Activated CD8-positive, alpha-beta memory T cell treated with anti-CD3 and anti-CD28 coated beads for 48 hours (primary cell): Measurements from ENCODE around the gene PTBP2.

Experiments used
- DNase-seq, 3 experiments: peaks; one replicate each; pipeline ENCODE4 v3.0.0-alpha.2; 2020; ENCODE audit warnings: low read depth in 2 of 3, low spot score in 2 of 3

The PTBP2 gene

GRCh38 chr1:96721416-96722160 is at the start of gene PTBP2:
PTBP2 (plus strand) TSS chr1:96721784; CDS start chr1:96721865, 81 bp downstream.
- peak; percentile 51 to 59 (median 55) for DNase-seq

- no peak for DNase-seq
Measured at GRCh38 chr1:96674915-96675314, 46.7 kb upstream of the PTBP2 start.

GRCh38 chr1:96682056-96682455 is 39.5 kb upstream of the PTBP2 start:
- no peak for DNase-seq

GRCh38 chr1:96683931-96684330 is 37.7 kb upstream of the PTBP2 start:
- DNase-seq = no peak

GRCh38 chr1:96684744-96685143 is 36.8 kb upstream of the PTBP2 start:
- DNase-seq = no peak

GRCh38 chr1:96688767-96689166 is 32.8 kb upstream of the PTBP2 start:
- no peak for DNase-seq

GRCh38 chr1:96695954-96696353 is 25.6 kb upstream of the PTBP2 start:
- DNase-seq = no peak

GRCh38 chr1:96698342-96698983 is 23.1 kb upstream of the PTBP2 start:
- no peak for DNase-seq

GRCh38 chr1:96703186-96703585 is 18.4 kb upstream of the PTBP2 start:
- DNase-seq = no peak

GRCh38 chr1:96707023-96707422 is 14.6 kb upstream of the PTBP2 start:
- no peak for DNase-seq

- no peak for DNase-seq
Measured at GRCh38 chr1:96708482-96708881, 13.1 kb upstream of the PTBP2 start.

GRCh38 chr1:96710708-96711477 is 10.7 kb upstream of the PTBP2 start:
- DNase-seq = no peak

- DNase-seq = no peak
Measured at GRCh38 chr1:96713649-96714048, 7.9 kb upstream of the PTBP2 start.

- no peak for DNase-seq
Measured at GRCh38 chr1:96714881-96715280, 6.7 kb upstream of the PTBP2 start.

GRCh38 chr1:96715482-96715881 is 6.1 kb upstream of the PTBP2 start:
- DNase-seq = no peak

- no peak for DNase-seq
Measured at GRCh38 chr1:96721053-96721415, 550 bp upstream of the PTBP2 start.

- DNase-seq = peak in 2 of 3 experiments; percentile 25 to 43
Measured at GRCh38 chr1:96722161-96722922, 758 bp downstream of the PTBP2 start.

GRCh38 chr1:96722958-96723357 is 1.4 kb downstream of the PTBP2 start:
- DNase-seq = no peak

GRCh38 chr1:96723377-96723776 is 1.8 kb downstream of the PTBP2 start:
- DNase-seq = no peak

GRCh38 chr1:96723936-96724335 is 2.4 kb downstream of the PTBP2 start:
- no peak for DNase-seq

- DNase-seq = no peak
Measured at GRCh38 chr1:96727860-96728259, 6.3 kb downstream of the PTBP2 start.
